GM10266 (cell line): Measurements from ENCODE around the gene HINT1.

Experiments used
- DNase-seq: peaks from one replicate; pipeline ENCODE4 v3.0.0; 2012; ENCODE audit errors: extremely low spot score
- TF ChIP-seq, protein P1 (sequence below): IDR thresholded peaks from 2 replicates; pipeline ENCODE4 v1.5.1; 2012; ENCODE audit warnings: mild to moderate bottlenecking, low read depth; ENCODE audit not compliant: control insufficient read depth, insufficient read depth; ENCODE audit errors: missing control alignments

Gene HINT1

DNA sequence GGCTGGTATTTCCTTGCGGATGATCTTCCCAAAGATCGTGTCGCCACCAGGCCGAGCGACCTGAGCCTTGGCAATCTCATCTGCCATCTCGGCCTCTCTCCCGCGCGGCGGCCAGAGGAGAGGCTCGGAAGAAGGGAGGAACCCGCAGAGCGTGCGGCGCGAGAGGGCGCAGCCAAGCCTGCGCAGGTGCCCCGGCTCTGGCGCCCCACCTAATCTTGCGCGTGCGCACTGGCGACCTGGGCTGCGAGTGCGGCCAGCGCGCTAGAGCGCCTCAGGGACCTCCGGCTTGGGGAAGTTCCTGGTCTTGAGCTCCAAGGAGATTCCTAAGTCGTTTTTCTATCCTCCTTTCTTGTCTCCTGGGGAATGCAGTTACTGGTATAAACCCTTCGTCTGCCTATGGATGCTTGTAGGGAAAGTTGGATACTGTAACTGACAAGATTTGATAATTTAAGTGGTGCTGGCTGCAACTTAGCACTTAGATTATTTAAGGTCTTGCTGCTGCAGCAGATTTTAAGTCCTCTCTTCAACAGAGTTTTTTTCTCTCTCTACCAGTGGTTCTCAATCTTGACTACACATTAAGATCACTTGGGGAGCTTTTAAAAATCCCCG, at the start of gene HINT1:
Gene HINT1 (minus strand): TSS at position 138 of the 609 bp plus-strand sequence. CDS start 51 bp downstream, at position 87.
- DNase-seq: peak; percentile 97
- TF ChIP-seq, protein P1, sequence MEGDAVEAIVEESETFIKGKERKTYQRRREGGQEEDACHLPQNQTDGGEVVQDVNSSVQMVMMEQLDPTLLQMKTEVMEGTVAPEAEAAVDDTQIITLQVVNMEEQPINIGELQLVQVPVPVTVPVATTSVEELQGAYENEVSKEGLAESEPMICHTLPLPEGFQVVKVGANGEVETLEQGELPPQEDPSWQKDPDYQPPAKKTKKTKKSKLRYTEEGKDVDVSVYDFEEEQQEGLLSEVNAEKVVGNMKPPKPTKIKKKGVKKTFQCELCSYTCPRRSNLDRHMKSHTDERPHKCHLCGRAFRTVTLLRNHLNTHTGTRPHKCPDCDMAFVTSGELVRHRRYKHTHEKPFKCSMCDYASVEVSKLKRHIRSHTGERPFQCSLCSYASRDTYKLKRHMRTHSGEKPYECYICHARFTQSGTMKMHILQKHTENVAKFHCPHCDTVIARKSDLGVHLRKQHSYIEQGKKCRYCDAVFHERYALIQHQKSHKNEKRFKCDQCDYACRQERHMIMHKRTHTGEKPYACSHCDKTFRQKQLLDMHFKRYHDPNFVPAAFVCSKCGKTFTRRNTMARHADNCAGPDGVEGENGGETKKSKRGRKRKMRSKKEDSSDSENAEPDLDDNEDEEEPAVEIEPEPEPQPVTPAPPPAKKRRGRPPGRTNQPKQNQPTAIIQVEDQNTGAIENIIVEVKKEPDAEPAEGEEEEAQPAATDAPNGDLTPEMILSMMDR: peak; percentile 58

DNA sequence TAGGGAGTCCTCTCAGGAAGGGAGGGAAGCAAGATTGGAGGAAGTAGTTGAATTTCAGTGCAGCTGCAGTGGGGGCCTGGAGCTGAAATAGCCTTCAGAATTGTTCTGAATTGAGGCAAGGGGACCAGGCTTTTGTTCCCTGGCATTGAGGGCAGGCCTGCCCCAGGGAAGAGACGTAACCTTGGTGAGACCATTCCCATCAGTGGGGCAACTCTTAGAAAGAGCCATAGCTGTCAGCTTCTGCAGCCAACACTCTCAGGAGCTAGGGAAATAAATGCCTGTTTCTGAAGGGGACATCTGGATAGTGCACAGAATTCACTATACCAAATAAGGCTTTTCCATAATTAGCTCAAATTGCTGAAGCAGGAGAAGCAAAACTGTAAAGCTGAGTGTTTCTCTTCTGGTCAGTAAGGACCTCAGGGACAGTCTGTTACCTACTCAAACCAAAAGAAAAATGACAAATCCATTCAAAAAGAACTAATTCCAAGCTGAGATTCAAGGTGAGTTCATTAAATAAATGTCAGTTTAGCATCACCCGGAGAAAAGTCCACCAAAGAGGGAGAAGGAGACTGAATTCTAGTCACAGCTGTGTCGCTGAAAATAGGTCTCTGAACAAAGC, 49.7 kb upstream of the HINT1 start:
- TF ChIP-seq, protein P1: no peak

DNA sequence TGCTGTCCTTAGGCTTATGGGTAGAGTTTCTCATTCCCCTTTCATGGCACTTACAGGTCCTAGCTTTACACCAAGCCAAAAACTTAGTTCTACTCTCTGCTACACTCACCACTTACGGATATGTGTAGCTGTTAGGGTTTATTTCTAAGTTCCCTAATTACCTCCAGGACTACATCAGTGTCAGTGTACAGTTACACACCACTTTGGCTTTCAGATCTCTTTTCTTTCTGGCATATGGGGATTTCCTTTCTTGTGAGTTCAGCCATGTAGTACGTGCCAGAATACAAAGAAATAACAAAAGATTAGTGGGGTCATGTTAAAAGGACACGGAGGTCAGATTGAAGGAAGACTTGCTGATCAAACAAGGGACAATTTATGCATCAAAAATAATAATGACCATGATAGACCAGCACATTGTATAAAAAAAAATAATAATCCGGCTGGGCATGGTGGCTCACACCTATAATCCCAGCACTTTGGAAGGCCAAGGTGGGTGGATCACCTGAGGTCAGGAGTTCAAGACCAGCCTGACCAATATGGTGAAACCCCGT, 47.5 kb upstream of the HINT1 start:
- DNase-seq: peak; percentile 56
- TF ChIP-seq, protein P1: no peak

More for the DNA sequence above, 49.7 kb upstream of the HINT1 start:
- no peak for DNase-seq

DNA sequence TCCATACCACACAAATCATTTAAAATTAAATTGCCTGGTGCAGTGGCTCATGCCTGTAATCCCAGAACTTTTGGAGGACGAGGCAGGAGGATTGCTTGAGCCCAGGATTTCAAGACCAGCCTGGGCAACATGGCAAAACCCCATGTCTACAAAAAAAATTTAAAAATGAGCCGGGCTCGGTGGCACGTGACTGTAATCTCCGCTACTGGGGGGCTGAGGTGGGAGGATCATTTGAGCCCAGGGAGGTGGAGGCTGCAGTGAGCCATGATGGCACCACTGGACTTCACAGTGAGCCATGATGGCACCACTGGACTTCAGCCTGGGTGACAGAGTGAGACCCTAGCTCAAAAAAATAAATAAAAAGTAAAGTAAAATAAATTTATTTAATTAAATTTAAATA, 46.6 kb upstream of the HINT1 start:
- TF ChIP-seq, protein P1: no peak
- DNase-seq: no peak

DNA sequence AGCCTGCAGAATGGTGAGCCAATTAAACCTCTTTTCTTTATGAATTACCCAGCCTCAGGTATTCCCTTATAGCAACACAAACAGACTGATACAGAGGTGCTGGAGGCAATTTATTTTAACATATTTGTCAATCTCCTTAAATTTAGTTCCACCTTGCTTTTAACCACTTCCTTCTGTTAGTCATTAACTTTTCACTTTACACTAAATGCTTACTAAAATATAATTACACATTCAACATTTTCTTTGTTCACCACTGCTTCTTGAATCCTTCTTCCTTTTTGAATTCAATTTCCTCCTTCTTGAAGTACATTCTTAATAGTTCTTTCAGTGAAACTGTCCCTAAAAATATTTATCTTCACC, 45.1 kb upstream of the HINT1 start:
- TF ChIP-seq, protein P1: no peak
- DNase-seq: no peak

DNA sequence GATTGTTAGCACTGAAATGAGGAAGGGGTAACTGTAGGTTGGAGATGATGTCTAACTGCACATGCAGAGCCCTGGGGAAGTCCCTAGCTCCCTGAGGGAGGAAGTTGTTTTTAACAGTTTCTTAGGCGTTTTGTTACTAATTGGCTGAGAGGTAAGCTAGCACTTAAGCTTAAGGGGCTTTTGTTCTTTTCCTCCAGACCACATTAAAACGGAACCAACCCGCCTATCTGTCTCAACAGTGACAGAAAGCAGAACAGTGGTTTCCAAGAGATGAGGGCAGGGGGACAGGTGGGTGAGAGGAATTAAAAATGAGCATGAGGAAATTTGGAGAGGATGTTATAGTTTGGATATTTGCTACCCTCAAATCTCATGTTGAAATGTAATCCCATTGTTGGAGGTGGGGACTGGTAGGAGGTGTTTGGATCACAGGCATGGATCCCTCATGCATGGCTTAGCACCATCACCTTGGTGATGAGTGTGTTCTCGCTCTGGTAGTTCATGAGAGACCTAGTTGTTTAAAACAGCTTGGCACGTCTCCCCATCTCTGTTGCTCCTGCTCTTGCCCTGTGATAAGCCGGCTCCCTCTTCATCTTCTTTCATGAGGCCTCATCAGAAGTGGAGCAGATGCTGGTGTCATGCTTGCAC, 44.6 kb upstream of the HINT1 start:
- TF ChIP-seq, protein P1: no peak
- DNase-seq: peak; percentile 68

DNA sequence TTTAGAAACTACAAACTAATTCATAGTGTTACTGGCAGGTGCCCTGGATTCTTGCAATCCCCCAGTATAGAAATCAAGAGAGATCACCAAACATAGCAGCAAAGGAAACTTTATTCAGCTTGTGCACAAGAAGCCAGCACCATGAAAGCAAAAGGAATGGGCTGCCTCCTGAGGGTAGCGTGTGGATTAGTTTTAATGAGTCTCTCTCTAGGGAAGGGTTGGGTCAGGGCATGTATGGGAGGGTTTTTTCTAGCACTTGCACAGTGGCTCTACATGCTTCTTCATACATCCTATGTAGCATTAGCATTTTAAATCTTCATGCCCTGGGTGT, 44.1 kb upstream of the HINT1 start:
- TF ChIP-seq, protein P1: no peak
- peak; percentile 6 for DNase-seq
